Activated naive CD4-positive, alpha-beta T cell treated with anti-CD3 and anti-CD28 coated beads, Interleukin-2, amount 50 U/mL, for 72 hours (primary cell): Measurements from ENCODE around the gene DGKB. TPM values are rescaled to one million over a fixed set of nuclear protein-coding genes. Genes with fewer than 3 reads are reported as not detected.
"Not testable (repeated sequence)": the region's sequence is repeated elsewhere in the genome, so short reads cannot be mapped to it uniquely, and the experiment has no call there.

Experiments used
- ATAC-seq, 2 donors: fragments of 150-1000 bp; cut with Tn5 transposase; 2 replicates each; pipeline ENCODE4 v1.10.0; 2021; ENCODE audit warnings: mild to moderate bottlenecking in 2 of 2, moderate library complexity in 2 of 2
- DNase-seq, 2 donors: peaks; one replicate each; pipeline ENCODE4 v3.0.0; 2021 to 2022; ENCODE audit warnings: low spot score in 2 of 2
- H3K27ac Mint-ChIP-seq, 2 donors: one replicate each; pipeline ENCODE4 v1.8.0; 2022; ENCODE audit warnings: mild to moderate bottlenecking in 2 of 2, mixed read lengths in 2 of 2
- H3K36me3 Mint-ChIP-seq, 2 donors: one replicate each; pipeline ENCODE4 v1.8.0; 2022; ENCODE audit warnings: mixed read lengths in 2 of 2
- H3K9me3 Mint-ChIP-seq, 2 donors: one replicate each; pipeline ENCODE4 v1.8.0; 2022; ENCODE audit warnings: mixed read lengths in 2 of 2
- total RNA-seq, 2 donors: library from RNA; stranded (reverse); gene quantifications; one replicate each; pipeline ENCODE4 v1.2.3, GENCODE V29; 2022

DGKB gene
- total RNA-seq, 2 donors from 2014 or later, result not detected

- ATAC-seq (no peak), DNase-seq (no peak)
- H3K27ac Mint-ChIP-seq, result no peak overlapping the region
- H3K36me3 Mint-ChIP-seq, result no peaks in the 10 kb centered on the region
- H3K9me3 Mint-ChIP-seq, result peaks cover 0 to 5% of the 10 kb centered on the region in 2 donors
These were observed 570.4 kb downstream of the DGKB start for GRCh38 chr7:14332155-14332554.

GRCh38 chr7:14324767-14325166 is 577.8 kb downstream of the DGKB start:
- H3K9me3 Mint-ChIP-seq, result peaks cover 10 to 20% of the 10 kb centered on the region in 2 donors
- ATAC-seq (no peak), DNase-seq (no peak)
- H3K27ac Mint-ChIP-seq, result no peak overlapping the region
- no peaks in the 10 kb centered on the region for H3K36me3 Mint-ChIP-seq

- no peak overlapping the region for H3K27ac Mint-ChIP-seq
- no peak for DNase-seq
- no peak for ATAC-seq
- peaks cover 10 to 20% of the 10 kb centered on the region in 2 donors for H3K9me3 Mint-ChIP-seq
- no peaks in the 10 kb centered on the region for H3K36me3 Mint-ChIP-seq
These were observed 579.8 kb downstream of the DGKB start for GRCh38 chr7:14322724-14323123.

- no peak for DNase-seq
- H3K9me3 Mint-ChIP-seq, result peaks cover 10 to 20% of the 10 kb centered on the region in 2 donors
These were observed 580.6 kb downstream of the DGKB start for GRCh38 chr7:14321947-14322346.

GRCh38 chr7:14309432-14309831 is 593.1 kb downstream of the DGKB start:
- peaks cover 6 to 7% of the 10 kb centered on the region in 2 donors for H3K9me3 Mint-ChIP-seq
- H3K27ac Mint-ChIP-seq, result no peak overlapping the region
- ATAC-seq (no peak), DNase-seq (no peak)
- H3K36me3 Mint-ChIP-seq, result no peaks in the 10 kb centered on the region

More at GRCh38 chr7:14321947-14322346, 580.6 kb downstream of the DGKB start:
- no peaks in the 10 kb centered on the region for H3K36me3 Mint-ChIP-seq
- no peak for ATAC-seq
- H3K27ac Mint-ChIP-seq, result no peak overlapping the region

GRCh38 chr7:14305233-14305866 is 597.2 kb downstream of the DGKB start:
- no peak for DNase-seq
- Mint-ChIP-seq H3K36me3 (no peaks in the 10 kb centered on the region), H3K9me3 (peaks cover 16 to 25% of the 10 kb centered on the region in 2 donors), H3K27ac (no peak overlapping the region)
- no peak for ATAC-seq

GRCh38 chr7:14303536-14303935 is 599.0 kb downstream of the DGKB start:
- no peak overlapping the region for H3K27ac Mint-ChIP-seq
- no peak for DNase-seq
- no peak for ATAC-seq
- H3K9me3 Mint-ChIP-seq, result peaks cover 10 to 20% of the 10 kb centered on the region in 2 donors
- H3K36me3 Mint-ChIP-seq, result no peaks in the 10 kb centered on the region

GRCh38 chr7:14294637-14295036 is 607.9 kb downstream of the DGKB start:
- DNase-seq, result no peak
- H3K36me3 Mint-ChIP-seq, result peaks cover 0 to 4% of the 10 kb centered on the region in 2 donors
- no peak overlapping the region for H3K27ac Mint-ChIP-seq
- no peak for ATAC-seq
- H3K9me3 Mint-ChIP-seq, result peaks cover 14 to 23% of the 10 kb centered on the region in 2 donors

GRCh38 chr7:14293434-14293833 is 609.1 kb downstream of the DGKB start:
- peaks cover 0 to 4% of the 10 kb centered on the region in 2 donors for H3K36me3 Mint-ChIP-seq
- no peak for DNase-seq
- peaks cover 14 to 22% of the 10 kb centered on the region in 2 donors for H3K9me3 Mint-ChIP-seq
- H3K27ac Mint-ChIP-seq, result no peak overlapping the region
- ATAC-seq, result no peak

- DNase-seq (no peak), ATAC-seq (no peak)
- Mint-ChIP-seq H3K9me3 (peaks cover 13 to 15% of the 10 kb centered on the region in 2 donors), H3K36me3 (peaks cover 0 to 4% of the 10 kb centered on the region in 2 donors), H3K27ac (no peak overlapping the region)
These were observed 609.8 kb downstream of the DGKB start for GRCh38 chr7:14292737-14293136.

- no peak for ATAC-seq
- H3K9me3 Mint-ChIP-seq, result peaks cover 5 to 6% of the 10 kb centered on the region in 2 donors
- no peaks in the 10 kb centered on the region for H3K36me3 Mint-ChIP-seq
- no peak overlapping the region for H3K27ac Mint-ChIP-seq
- DNase-seq, result no peak
These were observed 612.6 kb downstream of the DGKB start for GRCh38 chr7:14289957-14290356.

- no peak overlapping the region for H3K27ac Mint-ChIP-seq
- no peaks in the 10 kb centered on the region for H3K36me3 Mint-ChIP-seq
- ATAC-seq (no peak), DNase-seq (no peak)
- peaks cover 4 to 5% of the 10 kb centered on the region in 2 donors for H3K9me3 Mint-ChIP-seq
These were observed 613.9 kb downstream of the DGKB start for GRCh38 chr7:14288701-14289100.

GRCh38 chr7:14287398-14287797 is 615.2 kb downstream of the DGKB start:
- DNase-seq (no peak), ATAC-seq (no peak)
- no peaks in the 10 kb centered on the region for H3K36me3 Mint-ChIP-seq
- peaks cover 0 to 5% of the 10 kb centered on the region in 2 donors for H3K9me3 Mint-ChIP-seq
- H3K27ac Mint-ChIP-seq, result no peak overlapping the region

- H3K36me3 Mint-ChIP-seq, result no peaks in the 10 kb centered on the region
- H3K9me3 Mint-ChIP-seq, result peaks cover 0 to 5% of the 10 kb centered on the region in 2 donors
These were observed 616.5 kb downstream of the DGKB start for GRCh38 chr7:14286036-14286435.

GRCh38 chr7:14279065-14279871 is 623.3 kb downstream of the DGKB start:
- H3K9me3 Mint-ChIP-seq, ATAC-seq, H3K36me3 Mint-ChIP-seq, H3K27ac Mint-ChIP-seq, DNase-seq: not testable (repeated sequence)

More at GRCh38 chr7:14286036-14286435, 616.5 kb downstream of the DGKB start:
- ATAC-seq (no peak), DNase-seq (no peak)
- H3K27ac Mint-ChIP-seq, result no peak overlapping the region

- H3K9me3 Mint-ChIP-seq, result peaks cover 6 to 7% of the 10 kb centered on the region in 2 donors
- ATAC-seq (no peak), DNase-seq (no peak)
- no peak overlapping the region for H3K27ac Mint-ChIP-seq
- no peaks in the 10 kb centered on the region for H3K36me3 Mint-ChIP-seq
These were observed 627.2 kb downstream of the DGKB start for GRCh38 chr7:14275356-14275755.

GRCh38 chr7:14271441-14271840 is 631.1 kb downstream of the DGKB start:
- DNase-seq (no peak), ATAC-seq (no peak)
- no peaks in the 10 kb centered on the region for H3K36me3 Mint-ChIP-seq
- no peaks in the 10 kb centered on the region for H3K9me3 Mint-ChIP-seq
- no peak overlapping the region for H3K27ac Mint-ChIP-seq
